Stimulated activated effector memory CD8-positive, alpha-beta T cell treated with anti-CD3 and anti-CD28 coated beads, Interleukin-12 subunit alpha, Interleukin-12 subunit beta, amount 100 ng/mL, for 72 hours (primary cell): ENCODE measurements around the gene ADAMTS1.

Source experiments
- ATAC-seq: fragments of 150-1000 bp; cut with Tn5 transposase; 2 replicates; pipeline ENCODE4 v1.10.0; 2021
- DNase-seq, 2 donors: peaks; one replicate each; pipeline ENCODE4 v3.0.0; 2021 to 2022; ENCODE audit warnings: low spot score in 2 of 2
- H3K27ac Mint-ChIP-seq: one replicate; pipeline ENCODE4 v1.8.0; 2022; ENCODE audit warnings: mild to moderate bottlenecking, mixed read lengths
- H3K36me3 Mint-ChIP-seq: one replicate; pipeline ENCODE4 v1.8.0; 2022; ENCODE audit warnings: mild to moderate bottlenecking, mixed read lengths
- H3K4me1 Mint-ChIP-seq: one replicate; pipeline ENCODE4 v1.8.0; 2022; ENCODE audit warnings: mixed read lengths
- H3K4me3 Mint-ChIP-seq: one replicate; pipeline ENCODE4 v1.8.0; 2022; ENCODE audit warnings: mild to moderate bottlenecking, mixed read lengths
- H3K9me3 Mint-ChIP-seq: one replicate; pipeline ENCODE4 v1.8.0; 2022; ENCODE audit warnings: mixed read lengths

ADAMTS1 gene

DNA sequence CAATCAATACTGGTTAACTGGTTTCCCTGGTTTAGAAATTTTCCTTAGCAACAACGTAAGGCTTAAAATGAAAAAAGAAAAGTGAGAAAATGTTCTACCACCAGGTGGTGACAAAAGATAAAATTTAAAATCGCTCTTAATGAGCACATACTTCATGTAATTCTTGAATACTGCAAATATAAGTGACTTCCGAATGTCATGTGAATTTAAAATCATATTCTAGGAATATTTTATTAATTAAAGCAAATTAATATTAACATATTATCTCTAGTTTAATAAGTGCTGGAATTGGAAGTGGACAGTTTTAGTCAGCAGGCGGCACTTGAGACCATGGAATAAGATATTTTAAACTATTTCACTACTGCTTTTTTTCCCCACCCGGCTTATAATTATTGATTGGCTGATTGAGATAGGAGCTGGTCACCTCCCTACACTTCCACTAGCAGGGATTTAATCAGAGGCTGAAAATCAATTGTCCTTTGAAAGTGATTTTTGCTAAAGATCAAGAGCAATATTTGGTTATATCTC is 5.0 kb upstream of the ADAMTS1 start:
- no peaks in the 10 kb centered on the region for H3K9me3 Mint-ChIP-seq
- H3K27ac Mint-ChIP-seq: no peak overlapping the region
- H3K4me1 Mint-ChIP-seq: peaks cover 23% of the 10 kb centered on the region
- ATAC-seq (no peak), DNase-seq (no peak)
- no peak overlapping the region for H3K4me3 Mint-ChIP-seq
- H3K36me3 Mint-ChIP-seq: peaks cover 6% of the 10 kb centered on the region

GRCh38 chr21:26849428-26850115 is 4.4 kb upstream of the ADAMTS1 start:
- Mint-ChIP-seq H3K27ac (no peak overlapping the region), H3K36me3 (peaks cover 6% of the 10 kb centered on the region), H3K4me3 (no peak overlapping the region), H3K4me1 (peaks cover 23% of the 10 kb centered on the region), H3K9me3 (no peaks in the 10 kb centered on the region)
- no peak for DNase-seq
- ATAC-seq: no peak

GRCh38 chr21:26847921-26848320 is 2.7 kb upstream of the ADAMTS1 start:
- DNase-seq (no peak), ATAC-seq (no peak)
- Mint-ChIP-seq H3K4me1 (peaks cover 36% of the 10 kb centered on the region), H3K36me3 (peaks cover 10% of the 10 kb centered on the region), H3K4me3 (no peak overlapping the region), H3K27ac (no peak overlapping the region), H3K9me3 (no peaks in the 10 kb centered on the region)

DNA sequence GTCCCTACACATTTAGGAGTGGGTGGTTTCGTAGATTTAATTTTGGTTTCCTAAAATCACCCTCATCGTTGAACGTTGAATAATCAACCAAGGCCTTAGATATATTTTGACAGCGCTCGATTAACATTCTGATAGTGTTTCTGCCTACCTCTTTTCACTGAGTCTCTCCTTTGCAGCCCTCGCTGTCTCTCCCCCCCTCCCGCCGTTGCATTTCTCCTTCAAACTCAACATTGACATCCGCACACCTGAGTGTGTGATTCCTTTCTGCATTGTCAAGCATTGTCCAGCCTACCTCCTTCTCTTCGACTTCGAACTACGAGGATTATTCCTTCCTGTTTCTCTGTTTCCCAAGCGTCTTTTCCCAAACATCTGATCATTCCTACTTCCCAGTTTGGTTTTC is 1.8 kb upstream of the ADAMTS1 start:
- no peaks in the 10 kb centered on the region for H3K9me3 Mint-ChIP-seq
- no peak for DNase-seq
- no peak for ATAC-seq
- peaks cover 38% of the 10 kb centered on the region for H3K4me1 Mint-ChIP-seq
- peaks cover 10% of the 10 kb centered on the region for H3K36me3 Mint-ChIP-seq
- no peak overlapping the region for H3K27ac Mint-ChIP-seq
- H3K4me3 Mint-ChIP-seq: peak overlapping the region; percentile 74

- H3K36me3 Mint-ChIP-seq: peaks cover 10% of the 10 kb centered on the region
- H3K4me3 Mint-ChIP-seq: peak overlapping the region; percentile 74
- ATAC-seq: peak; percentile 44
- H3K27ac Mint-ChIP-seq: no peak overlapping the region
- DNase-seq: no peak
- H3K9me3 Mint-ChIP-seq: no peaks in the 10 kb centered on the region
- peaks cover 38% of the 10 kb centered on the region for H3K4me1 Mint-ChIP-seq
Measured at GRCh38 chr21:26846036-26846931, 1.1 kb upstream of the ADAMTS1 start.

- Mint-ChIP-seq H3K4me3 (peak overlapping the region; percentile 74), H3K9me3 (no peaks in the 10 kb centered on the region), H3K4me1 (peaks cover 38% of the 10 kb centered on the region), H3K27ac (no peak overlapping the region), H3K36me3 (peaks cover 12% of the 10 kb centered on the region)
- ATAC-seq (no peak), DNase-seq (no peak)
Measured at GRCh38 chr21:26845759-26846035, 488 bp upstream of the ADAMTS1 start.

DNA sequence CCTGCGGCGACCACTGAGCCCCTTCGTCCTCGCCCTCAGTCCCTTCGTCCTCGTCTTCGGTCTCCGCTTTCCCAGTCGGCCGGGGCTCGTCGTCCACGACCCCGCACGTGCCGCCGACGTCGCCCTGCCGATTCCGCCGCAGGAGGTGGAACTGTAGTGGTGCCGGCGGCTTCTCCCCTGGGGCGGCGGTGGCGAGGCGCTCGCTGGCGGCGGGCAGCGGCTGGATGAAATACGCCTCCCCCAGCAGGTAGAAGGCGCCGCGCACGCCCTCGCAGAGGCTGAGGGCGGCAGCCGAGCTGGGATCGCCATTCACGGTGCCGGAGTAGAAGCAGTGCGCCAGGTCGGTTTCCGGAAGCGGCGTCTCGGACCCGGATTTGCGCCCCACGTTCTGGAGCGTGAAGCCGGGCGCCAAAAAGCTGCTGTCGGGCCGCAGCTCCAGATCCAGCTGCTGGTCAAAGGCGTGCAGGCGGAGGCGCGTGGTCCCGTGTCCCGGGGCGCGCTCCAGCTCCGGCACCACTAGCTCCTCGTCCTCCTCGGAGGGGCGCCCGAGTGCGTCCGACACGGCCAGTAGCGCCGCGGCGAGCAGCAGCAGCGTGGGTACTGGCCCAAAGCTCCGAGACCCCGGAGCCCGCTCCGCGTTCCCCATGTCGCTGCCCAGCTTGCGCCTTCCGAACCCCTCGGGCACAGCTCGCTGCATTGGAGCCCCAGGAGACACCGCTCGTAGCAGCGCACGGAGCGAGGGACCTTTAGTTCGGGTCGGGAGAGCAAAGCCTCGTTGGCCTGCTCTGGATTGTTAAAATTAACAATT is 747 bp downstream of the ADAMTS1 start:
- Mint-ChIP-seq H3K4me3 (peak overlapping the region; percentile 74), H3K36me3 (peaks cover 22% of the 10 kb centered on the region), H3K9me3 (no peaks in the 10 kb centered on the region), H3K4me1 (peaks cover 42% of the 10 kb centered on the region), H3K27ac (no peak overlapping the region)
- peak; percentile 25 for ATAC-seq
- DNase-seq: no peak

DNA sequence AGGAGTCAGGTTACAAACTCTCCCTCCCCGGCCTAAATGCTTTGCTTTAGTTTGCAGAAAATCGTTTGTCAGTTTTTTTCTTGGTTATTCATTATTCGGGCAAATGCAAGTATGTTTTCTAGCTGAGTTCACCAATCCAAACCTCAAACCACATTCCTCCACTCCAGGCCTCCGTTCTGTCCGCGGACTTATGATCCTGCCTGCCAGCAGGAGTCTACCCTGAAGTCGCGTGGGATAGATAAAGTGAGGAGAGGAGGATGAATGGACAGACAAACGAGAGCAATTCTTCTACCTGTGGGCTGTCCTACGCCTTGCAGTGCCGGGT is 1.3 kb downstream of the ADAMTS1 start:
- peak overlapping the region; percentile 74 for H3K4me3 Mint-ChIP-seq
- peak; percentile 5 for ATAC-seq
- DNase-seq: no peak
- H3K9me3 Mint-ChIP-seq: no peaks in the 10 kb centered on the region
- no peak overlapping the region for H3K27ac Mint-ChIP-seq
- H3K36me3 Mint-ChIP-seq: peaks cover 24% of the 10 kb centered on the region
- H3K4me1 Mint-ChIP-seq: peaks cover 42% of the 10 kb centered on the region

GRCh38 chr21:26842974-26843932 is 2.0 kb downstream of the ADAMTS1 start:
- no peak for DNase-seq
- Mint-ChIP-seq H3K36me3 (peaks cover 28% of the 10 kb centered on the region), H3K4me3 (peak overlapping the region; percentile 74), H3K9me3 (no peaks in the 10 kb centered on the region), H3K27ac (no peak overlapping the region), H3K4me1 (peaks cover 42% of the 10 kb centered on the region)
- ATAC-seq: peak; percentile 47

GRCh38 chr21:26842300-26842699 is 2.9 kb downstream of the ADAMTS1 start:
- Mint-ChIP-seq H3K9me3 (no peaks in the 10 kb centered on the region), H3K27ac (no peak overlapping the region), H3K4me1 (peaks cover 39% of the 10 kb centered on the region), H3K4me3 (no peak overlapping the region), H3K36me3 (peaks cover 28% of the 10 kb centered on the region)
- DNase-seq (no peak), ATAC-seq (no peak)

GRCh38 chr21:26840912-26841311 is 4.3 kb downstream of the ADAMTS1 start:
- Mint-ChIP-seq H3K4me3 (no peak overlapping the region), H3K27ac (no peak overlapping the region), H3K36me3 (peaks cover 22% of the 10 kb centered on the region), H3K9me3 (no peaks in the 10 kb centered on the region), H3K4me1 (peaks cover 26% of the 10 kb centered on the region)
- DNase-seq (no peak), ATAC-seq (no peak)

GRCh38 chr21:26840201-26840600 is 5.0 kb downstream of the ADAMTS1 start:
- DNase-seq: no peak
- peaks cover 22% of the 10 kb centered on the region for H3K36me3 Mint-ChIP-seq
- ATAC-seq: peak; percentile 63
- H3K27ac Mint-ChIP-seq: no peak overlapping the region
- H3K4me1 Mint-ChIP-seq: peaks cover 19% of the 10 kb centered on the region
- H3K9me3 Mint-ChIP-seq: no peaks in the 10 kb centered on the region
- H3K4me3 Mint-ChIP-seq: peak overlapping the region; percentile 10

DNA sequence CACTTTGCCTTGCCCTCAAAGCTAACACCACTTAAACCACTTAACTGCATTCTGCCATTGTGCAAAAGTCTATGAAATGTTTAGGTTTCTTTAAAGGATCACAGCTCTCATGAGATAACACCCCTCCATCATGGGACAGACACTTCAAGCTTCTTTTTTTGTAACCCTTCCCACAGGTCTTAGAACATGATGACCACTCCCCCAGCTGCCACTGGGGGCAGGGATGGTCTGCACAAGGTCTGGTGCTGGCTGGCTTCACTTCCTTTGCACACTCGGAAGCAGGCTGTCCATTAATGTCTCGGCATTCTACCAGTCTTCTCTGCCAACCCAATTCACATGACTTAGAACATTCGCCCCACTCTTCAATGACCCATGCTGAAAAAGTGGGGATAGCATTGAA is 7.7 kb downstream of the ADAMTS1 start:
- peaks cover 18% of the 10 kb centered on the region for H3K36me3 Mint-ChIP-seq
- DNase-seq (no peak), ATAC-seq (no peak)
- no peak overlapping the region for H3K27ac Mint-ChIP-seq
- no peaks in the 10 kb centered on the region for H3K9me3 Mint-ChIP-seq
- H3K4me1 Mint-ChIP-seq: peaks cover 4% of the 10 kb centered on the region
- H3K4me3 Mint-ChIP-seq: no peak overlapping the region

- Mint-ChIP-seq H3K4me3 (no peak overlapping the region), H3K9me3 (no peaks in the 10 kb centered on the region), H3K36me3 (peaks cover 18% of the 10 kb centered on the region), H3K27ac (no peak overlapping the region), H3K4me1 (peaks cover 4% of the 10 kb centered on the region)
- DNase-seq (no peak), ATAC-seq (no peak)
Measured at GRCh38 chr21:26836528-26836927, 8.7 kb downstream of the ADAMTS1 start.
